HepG2 (cell line): ENCODE measurements around the gene SLC38A4.

Experiments
- EHMT2 ChIP-seq: fragments of 200-600 bp; sonication (generic); IDR thresholded peaks from 2 replicates; pipeline ENCODE4 v1.7.0; 2017; ENCODE audit warnings: antibody characterized with exemption, low read depth, low read length, borderline replicate concordance
- HMGXB4 ChIP-seq, 2 experiments: sonication (generic) in 1 of 2; formaldehyde crosslinking in 1 of 2; IDR thresholded peaks; 2 replicates each; pipeline versions ENCODE4 v1.4.0 to v1.6.1; 2018 to 2020; ENCODE audit warnings: missing genetic modification reagents in 2 of 2, borderline replicate concordance in 1 of 2, low read depth in 1 of 2, mild to moderate bottlenecking in 1 of 2, missing biosample characterization in 1 of 2

GRCh38 chr12:46779879-46780278 lies 45.9 kb downstream of the SLC38A4 start:
- TF ChIP-seq HMGXB4 (CRISPR knock-in tag; IDR thresholded peaks at IDR 0.05; ENCODE audit: borderline replicate concordance in 1 of 2, low read depth in 1 of 2) (no peak), EHMT2 (no peak)
